HepG2 (cell line): Measurements from ENCODE around the gene COQ9. TPM values are rescaled to one million over a fixed set of nuclear protein-coding genes. Genes with fewer than 3 reads are reported as not detected.
A peak's percentile ranks its signal among the peaks of the same experiment; 100 is the strongest.

Experiments used
- ATF6 ChIP-seq: sonication (generic); formaldehyde crosslinking; conservative IDR thresholded peaks from 2 replicates; pipeline ENCODE4 v1.4.0; 2020; ENCODE audit warnings: missing genetic modification reagents
- DNMT3B ChIP-seq: conservative IDR thresholded peaks from 2 replicates; pipeline ENCODE4 v1.6.1; 2016; ENCODE audit warnings: missing biosample characterization, control low read depth
- E2F2 ChIP-seq: sonication (generic); formaldehyde crosslinking; IDR thresholded peaks from 2 replicates; pipeline ENCODE4 v1.4.0; 2020; ENCODE audit warnings: missing genetic modification reagents, borderline replicate concordance
- GTF2F1 ChIP-seq: fragments of 150-350 bp; IDR thresholded peaks from 2 replicates; pipeline ENCODE4 v1.6.1; 2014; ENCODE audit warnings: low read length
- HDAC6 ChIP-seq: fragments of 200-600 bp; sonication (generic); IDR thresholded peaks from 2 replicates; pipeline ENCODE4 v1.7.0; 2017; ENCODE audit warnings: mild to moderate bottlenecking, antibody characterized with exemption, low read length, low read depth
- HIC2 ChIP-seq: sonication (generic); formaldehyde crosslinking; IDR thresholded peaks from 2 replicates; pipeline ENCODE4 v1.9.0; 2022; ENCODE audit warnings: low read depth, missing genetic modification reagents
- HNRNPL ChIP-seq: fragments of 200-400 bp; formaldehyde crosslinking; IDR thresholded peaks from 2 replicates; pipeline ENCODE4 v1.6.1; 2017; ENCODE audit warnings: mild to moderate bottlenecking, low read depth, low read length
- KDM2A ChIP-seq: sonication (generic); formaldehyde crosslinking; IDR thresholded peaks from 2 replicates; pipeline ENCODE4 v1.4.0; 2020; ENCODE audit warnings: low read depth, missing genetic modification reagents, borderline replicate concordance
- PAX8 ChIP-seq: sonication (generic); formaldehyde crosslinking; IDR thresholded peaks from 2 replicates; pipeline ENCODE4 v1.8.0; 2022; ENCODE audit warnings: mild to moderate bottlenecking, missing genetic modification reagents, borderline replicate concordance
- PHB2 ChIP-seq: fragments of 450-650 bp; IDR thresholded peaks from 2 replicates; pipeline ENCODE4 v1.6.1; 2018; ENCODE audit not compliant: partially characterized antibody
- PHF5A ChIP-seq: IDR thresholded peaks from one replicate; pipeline ENCODE4 v1.6.1; 2018; ENCODE audit warnings: low read depth, missing genetic modification reagents; ENCODE audit not compliant: unreplicated experiment
- PRMT3 ChIP-seq: sonication (generic); formaldehyde crosslinking; IDR thresholded peaks from 2 replicates; pipeline ENCODE4 v1.8.1; 2022; ENCODE audit warnings: low read depth, mild to moderate bottlenecking, moderate library complexity, missing genetic modification reagents, borderline replicate concordance
- SALL2 ChIP-seq: sonication (generic); formaldehyde crosslinking; IDR thresholded peaks from 2 replicates; pipeline ENCODE4 v1.8.1; 2023; ENCODE audit warnings: mild to moderate bottlenecking, missing genetic modification reagents, inconsistent platforms
- SYNCRIP ChIP-seq: fragments of 200-400 bp; formaldehyde crosslinking; IDR thresholded peaks from 2 replicates; pipeline ENCODE4 v1.6.1; 2018; ENCODE audit warnings: mild to moderate bottlenecking, low read depth, low read length; ENCODE audit not compliant: insufficient read depth
- ZBTB49 ChIP-seq: sonication (generic); formaldehyde crosslinking; IDR thresholded peaks from 2 replicates; pipeline ENCODE4 v1.4.0; 2020; ENCODE audit warnings: missing genetic modification reagents, borderline replicate concordance
- ZNF430 ChIP-seq: sonication (generic); formaldehyde crosslinking; IDR thresholded peaks from 2 replicates; pipeline ENCODE4 v1.9.0; 2021; ENCODE audit warnings: mild to moderate bottlenecking, missing genetic modification reagents
- ZNF652 ChIP-seq: IDR thresholded peaks from 2 replicates; pipeline ENCODE4 v1.6.1; 2016; ENCODE audit warnings: low read depth, borderline replicate concordance
- ZNF710 ChIP-seq: sonication (generic); formaldehyde crosslinking; IDR thresholded peaks from 2 replicates; pipeline ENCODE4 v1.5.0; 2020; ENCODE audit warnings: mild to moderate bottlenecking, missing genetic modification reagents, borderline replicate concordance
- ZSCAN29 ChIP-seq: sonication (generic); formaldehyde crosslinking; conservative IDR thresholded peaks from 2 replicates; pipeline ENCODE4 v1.4.0; 2020; ENCODE audit warnings: mild to moderate bottlenecking, missing genetic modification reagents
- polyA plus RNA-seq, 8 experiments: library from polyadenylated mRNA; depleted of rRNA in 3 of 8; stranded (reverse) in 7 of 8; unstranded in 1 of 8; fragments of >200 nt; fragmentation: Illumina TruSeq in 4 of 8; extraction: Trizol in 4 of 8; gene quantifications; 2 replicates each; pipeline versions ENCODE4 v1.2.1 to v1.2.3, GENCODE V29; 2011 to 2016; ENCODE audit warnings: low read depth in 4 of 8, missing spikeins in 1 of 8, mixed read lengths in 1 of 8; ENCODE audit not compliant: insufficient read depth in 1 of 8
- total RNA-seq, 5 experiments: library from RNA; depleted of rRNA; stranded (reverse); fragments of >200 nt; fragmentation: Illumina TruSeq; extraction: Trizol; gene quantifications; 2 replicates each; pipeline ENCODE4 v1.2.3, GENCODE V29; 2016; ENCODE audit warnings: low read depth in 1 of 5

Gene COQ9
- total and polyA plus RNA-seq, 2 of the 13 experiments (the other 11 are each of a cell fraction or from before 2014, with no cell fraction given) = 57.5 to 108 TPM

GRCh38 chr16:57482845-57483545 is 35.7 kb downstream of the COQ9 start (continued):
- TF ChIP-seq DNMT3B (CRISPR knock-in tag) = 0 out of 2 replicates have a peak, but pooled peaks have one; percentile 73
- no peak for TF ChIP-seq PRMT3 (CRISPR knock-in tag)
- TF ChIP-seq ATF6 (CRISPR knock-in tag) = no peak
- TF ChIP-seq PAX8 (CRISPR knock-in tag) = no peak
- TF ChIP-seq GTF2F1 = no peak
- TF ChIP-seq PHB2 = no peak
- no peak for TF ChIP-seq HDAC6
- no peak for TF ChIP-seq E2F2 (CRISPR knock-in tag)
- peak; percentile 85; the same call in 1 of the 2 replicates for TF ChIP-seq HIC2 (CRISPR knock-in tag)
- no peak for TF ChIP-seq ZNF710 (CRISPR knock-in tag)
- TF ChIP-seq ZNF652 (CRISPR knock-in tag) = peak; percentile 36; the same call in 1 of the 2 replicates
- peak; percentile 35; the same call in 1 of the 2 replicates for TF ChIP-seq KDM2A (CRISPR knock-in tag)
- TF ChIP-seq ZBTB49 (CRISPR knock-in tag) = no peak
- TF ChIP-seq SALL2 = no peak; the same call in 1 of the 2 replicates
- TF ChIP-seq HNRNPL = peak; percentile 78; the same call in 1 of the 2 replicates
- peak; percentile 57 for TF ChIP-seq ZNF430 (CRISPR knock-in tag)
- TF ChIP-seq PHF5A (CRISPR knock-in tag) = no peak
- TF ChIP-seq ZSCAN29 (CRISPR knock-in tag) = 0 out of 2 replicates have a peak, but pooled peaks have one; percentile 84
- TF ChIP-seq SYNCRIP = no peak
